HepG2 (cell line): Measurements from ENCODE around the gene MIGA2.

Experiments
- MAZ ChIP-seq, 2 experiments: sonication (generic) in 1 of 2; formaldehyde crosslinking in 1 of 2; IDR thresholded peaks; 2 replicates each; pipeline versions ENCODE4 v1.5.0 to v1.6.1; 2012 to 2020; ENCODE audit warnings: low read depth in 2 of 2, mild to moderate bottlenecking in 2 of 2, borderline replicate concordance in 1 of 2, improper control_type of control experiment in 1 of 2, low read length in 1 of 2, missing genetic modification reagents in 1 of 2, moderate library complexity in 1 of 2
- NKX3-1 ChIP-seq: sonication (generic); formaldehyde crosslinking; IDR thresholded peaks from 2 replicates; pipeline ENCODE4 v1.5.0; 2020; ENCODE audit warnings: missing genetic modification reagents
- POLR2AphosphoS5 ChIP-seq: IDR thresholded peaks from 2 replicates; pipeline ENCODE4 v1.6.1; 2012; ENCODE audit warnings: low read depth, low read length

- TF ChIP-seq POLR2AphosphoS5 (no peak), MAZ (IDR thresholded peaks at IDR 0.05; ENCODE audit: borderline replicate concordance, low read depth, low read length) (no peak), MAZ (CRISPR knock-in tag; IDR thresholded peaks at IDR 0.05; ENCODE audit: low read depth) (no peak), NKX3-1 (CRISPR knock-in tag) (no peak)
Observed at GRCh38 chr9:129030191-129030590, 6.2 kb upstream of the MIGA2 start.
